ENCODE measurements around the gene MDC1.
A peak's percentile ranks its signal among the peaks of the same experiment; 100 is the strongest.

DNA sequence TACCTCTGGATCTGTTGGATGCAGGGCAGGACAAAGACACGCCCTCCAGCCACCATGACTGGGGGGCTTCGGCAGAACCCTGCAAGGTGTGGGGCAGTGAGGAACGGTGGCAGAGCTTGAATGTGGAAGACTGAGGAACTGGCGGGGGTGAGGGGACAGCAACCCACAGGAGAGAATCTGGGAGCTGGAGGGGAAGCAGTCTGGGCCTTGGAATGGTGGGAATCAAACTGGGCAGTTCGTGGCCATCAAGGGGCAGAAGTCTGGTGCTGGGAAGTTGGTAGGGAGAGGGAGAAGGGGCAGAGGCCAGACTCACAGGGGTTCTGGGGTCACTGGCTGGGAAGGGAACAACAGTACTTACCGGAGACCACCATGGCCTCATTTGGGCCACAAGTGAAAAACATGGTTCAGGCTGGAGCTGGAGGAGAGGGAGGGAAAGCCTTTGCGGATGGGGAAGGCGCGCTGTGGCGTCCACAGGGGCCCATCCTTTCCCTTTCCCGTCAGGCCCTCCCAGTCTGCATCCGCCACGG is 24.8 kb upstream of the MDC1 start:
- TF ChIP-seq POLR2AphosphoS5 (IDR thresholded peaks at IDR 0.05; ENCODE audit: low read depth, low read length) = peak; percentile 83
- 0 out of 2 replicates have a peak, but pooled peaks have one; percentile 14 for TF ChIP-seq POLR2A (IDR thresholded peaks at IDR 0.05; ENCODE audit: low read depth, low read length)

Measured in GM12892 (cell line).